Activated CD4-positive, alpha-beta T cell treated with anti-CD3 and anti-CD28 coated beads, Interleukin-2, amount 50 U/mL, for 1 hour (primary cell): ENCODE data around the gene ZBTB8A.
"Not testable (repeated sequence)": the region's sequence is repeated elsewhere in the genome, so short reads cannot be mapped to it uniquely, and the experiment has no call there.

Source experiments
- DNase-seq: peaks from one replicate; pipeline ENCODE4 v3.0.0-alpha.2; 2020

Gene ZBTB8A

GRCh38 chr1:32538887-32539583 lies at the start of gene ZBTB8A:
ZBTB8A (plus strand) TSS chr1:32539427; CDS start chr1:32592932, 53,505 bp downstream.
- DNase-seq = no peak

GRCh38 chr1:32489774-32490454 lies 49.3 kb upstream of the ZBTB8A start:
- DNase-seq = no peak

GRCh38 chr1:32491386-32491785 lies 47.8 kb upstream of the ZBTB8A start:
- no peak for DNase-seq

GRCh38 chr1:32494196-32494595 lies 45.0 kb upstream of the ZBTB8A start:
- DNase-seq = no peak

- DNase-seq = no peak
Observed at GRCh38 chr1:32494711-32495337, 44.4 kb upstream of the ZBTB8A start.

GRCh38 chr1:32496127-32496526 lies 43.1 kb upstream of the ZBTB8A start:
- DNase-seq = no peak

- no peak for DNase-seq
Observed at GRCh38 chr1:32498751-32499150, 40.5 kb upstream of the ZBTB8A start.

- DNase-seq = no peak
Observed at GRCh38 chr1:32500387-32501209, 38.6 kb upstream of the ZBTB8A start.

- DNase-seq = no peak
Observed at GRCh38 chr1:32501865-32502264, 37.4 kb upstream of the ZBTB8A start.

GRCh38 chr1:32503153-32503552 lies 36.1 kb upstream of the ZBTB8A start:
- DNase-seq = no peak

- DNase-seq = no peak
Observed at GRCh38 chr1:32507021-32507420, 32.2 kb upstream of the ZBTB8A start.

- DNase-seq = no peak
Observed at GRCh38 chr1:32508761-32509160, 30.5 kb upstream of the ZBTB8A start.

GRCh38 chr1:32509939-32510338 lies 29.3 kb upstream of the ZBTB8A start:
- no peak for DNase-seq

- no peak for DNase-seq
Observed at GRCh38 chr1:32516402-32516801, 22.8 kb upstream of the ZBTB8A start.

- no peak for DNase-seq
Observed at GRCh38 chr1:32518976-32519375, 20.3 kb upstream of the ZBTB8A start.

- DNase-seq = no peak
Observed at GRCh38 chr1:32521165-32521564, 18.1 kb upstream of the ZBTB8A start.

- DNase-seq = no peak
Observed at GRCh38 chr1:32525053-32525452, 14.2 kb upstream of the ZBTB8A start.

- no peak for DNase-seq
Observed at GRCh38 chr1:32525661-32526444, 13.4 kb upstream of the ZBTB8A start.

GRCh38 chr1:32528550-32528949 lies 10.7 kb upstream of the ZBTB8A start:
- DNase-seq = not testable (repeated sequence)

- DNase-seq = no peak
Observed at GRCh38 chr1:32533792-32534327, 5.4 kb upstream of the ZBTB8A start.

GRCh38 chr1:32536117-32536516 lies 3.1 kb upstream of the ZBTB8A start:
- no peak for DNase-seq

GRCh38 chr1:32536764-32537163 lies 2.5 kb upstream of the ZBTB8A start:
- DNase-seq = no peak
